IPS DF 6.9 (cell line): ENCODE data around the gene CPXM2.

ENCODE experiments used
- DNase-seq: peaks from one replicate; pipeline ENCODE4 v3.0.0-alpha.2; 2013; ENCODE audit warnings: low read depth, low spot score
- H3K27ac ChIP-seq: one replicate; pipeline ENCODE4 v1.5.1; 2013; ENCODE audit warnings: low read length, control low read depth
- H3K27me3 ChIP-seq: 2 replicates; pipeline ENCODE4 v1.6.1; 2013; ENCODE audit warnings: mild to moderate bottlenecking, low read length; ENCODE audit not compliant: control insufficient read depth, insufficient read depth
- H3K36me3 ChIP-seq: 2 replicates; pipeline ENCODE4 v1.6.1; 2013; ENCODE audit warnings: low read length; ENCODE audit not compliant: control insufficient read depth, insufficient read depth
- H3K4me1 ChIP-seq: 2 replicates; pipeline ENCODE4 v1.6.1; 2013; ENCODE audit warnings: low read length; ENCODE audit not compliant: control insufficient read depth, insufficient read depth
- H3K4me3 ChIP-seq: 2 replicates; pipeline ENCODE4 v1.5.1; 2013; ENCODE audit warnings: mild to moderate bottlenecking, low read length
- H3K9me3 ChIP-seq: 2 replicates; pipeline ENCODE4 v1.6.1; 2013; ENCODE audit warnings: low read length, inconsistent platforms; ENCODE audit not compliant: control insufficient read depth, insufficient read depth
- WGBS: extraction: QIAGEN DNeasy Blood & Tissue Kit; methylation state at CpG from one replicate; pipeline ENCODE4 v1.1.7; 2013; ENCODE audit warnings: mixed read lengths, missing lambda C conversion rate; ENCODE audit not compliant: insufficient read length, insufficient coverage; 5-methylcytosine and 5-hydroxymethylcytosine counted together

CPXM2 gene

GRCh38 chr10:123886292-123886691 lies 5.3 kb downstream of the CPXM2 start:
- no CpG with 5 or more reads among the region's 6 CpGs for WGBS
- no peak for DNase-seq
- Histone ChIP-seq H3K4me1 (0 out of 2 replicates have a peak, but pooled peaks cover 3% of the 10 kb centered on the region), H3K4me3 (no peak overlapping the region), H3K9me3 (no peaks in the 10 kb centered on the region), H3K36me3 (no peaks in the 10 kb centered on the region), H3K27ac (no peak overlapping the region), H3K27me3 (no peaks in the 10 kb centered on the region)

- 0 out of 2 replicates have a peak, but pooled peaks cover under 1% of the 10 kb centered on the region for H3K4me1 ChIP-seq
- no peaks in the 10 kb centered on the region for H3K36me3 ChIP-seq
- no peak overlapping the region for H3K27ac ChIP-seq
- no CpG with 5 or more reads among the region's 6 CpGs for WGBS
- no peaks in the 10 kb centered on the region for H3K27me3 ChIP-seq
- DNase-seq: no peak
- H3K4me3 ChIP-seq: no peak overlapping the region
- no peaks in the 10 kb centered on the region for H3K9me3 ChIP-seq
These were observed 6.0 kb downstream of the CPXM2 start for GRCh38 chr10:123885406-123886170.

GRCh38 chr10:123884907-123885381 lies 6.7 kb downstream of the CPXM2 start:
- WGBS: no CpG with 5 or more reads among the region's 5 CpGs
- Histone ChIP-seq H3K4me1 (no peaks in the 10 kb centered on the region), H3K27me3 (no peaks in the 10 kb centered on the region), H3K27ac (no peak overlapping the region), H3K9me3 (no peaks in the 10 kb centered on the region), H3K36me3 (no peaks in the 10 kb centered on the region), H3K4me3 (no peak overlapping the region)
- DNase-seq: no peak

- no CpG with 5 or more reads among the region's 7 CpGs for WGBS
- no peak overlapping the region for H3K4me3 ChIP-seq
These were observed 7.2 kb downstream of the CPXM2 start for GRCh38 chr10:123884351-123884906.

GRCh38 chr10:123883673-123884320 lies 7.8 kb downstream of the CPXM2 start:
- H3K9me3 ChIP-seq: no peaks in the 10 kb centered on the region
- no peak overlapping the region for H3K27ac ChIP-seq
- no peak for DNase-seq
- H3K4me3 ChIP-seq: no peak overlapping the region
- H3K36me3 ChIP-seq: no peaks in the 10 kb centered on the region
- WGBS: no CpG with 5 or more reads among the region's 5 CpGs
- no peaks in the 10 kb centered on the region for H3K4me1 ChIP-seq
- H3K27me3 ChIP-seq: no peaks in the 10 kb centered on the region

More at GRCh38 chr10:123884351-123884906, 7.2 kb downstream of the CPXM2 start:
- H3K9me3 ChIP-seq: no peaks in the 10 kb centered on the region
- no peak for DNase-seq
- no peaks in the 10 kb centered on the region for H3K27me3 ChIP-seq
- H3K36me3 ChIP-seq: no peaks in the 10 kb centered on the region
- H3K27ac ChIP-seq: no peak overlapping the region
- no peaks in the 10 kb centered on the region for H3K4me1 ChIP-seq

- WGBS: no CpG with 5 or more reads among the region's 10 CpGs
- no peaks in the 10 kb centered on the region for H3K9me3 ChIP-seq
- H3K27me3 ChIP-seq: no peaks in the 10 kb centered on the region
- no peak for DNase-seq
- H3K4me3 ChIP-seq: no peak overlapping the region
- H3K36me3 ChIP-seq: no peaks in the 10 kb centered on the region
- no peaks in the 10 kb centered on the region for H3K4me1 ChIP-seq
- H3K27ac ChIP-seq: no peak overlapping the region
These were observed 8.7 kb downstream of the CPXM2 start for GRCh38 chr10:123882681-123883445.

GRCh38 chr10:123882177-123882576 lies 9.4 kb downstream of the CPXM2 start:
- no peak for DNase-seq
- no peak overlapping the region for H3K27ac ChIP-seq
- H3K36me3 ChIP-seq: no peaks in the 10 kb centered on the region
- no peak overlapping the region for H3K4me3 ChIP-seq
- no CpG with 5 or more reads among the region's 4 CpGs for WGBS
- H3K4me1 ChIP-seq: no peaks in the 10 kb centered on the region
- H3K27me3 ChIP-seq: no peaks in the 10 kb centered on the region
- no peaks in the 10 kb centered on the region for H3K9me3 ChIP-seq

GRCh38 chr10:123879606-123880257 lies 11.9 kb downstream of the CPXM2 start:
- H3K27me3 ChIP-seq: no peaks in the 10 kb centered on the region
- DNase-seq: no peak
- WGBS: no CpG with 5 or more reads among the region's 10 CpGs
- no peak overlapping the region for H3K4me3 ChIP-seq
- H3K36me3 ChIP-seq: no peaks in the 10 kb centered on the region
- H3K9me3 ChIP-seq: no peaks in the 10 kb centered on the region
- H3K27ac ChIP-seq: no peak overlapping the region
- no peaks in the 10 kb centered on the region for H3K4me1 ChIP-seq

GRCh38 chr10:123878666-123879303 lies 12.8 kb downstream of the CPXM2 start:
- WGBS: no CpG with 5 or more reads among the region's 7 CpGs
- H3K4me1 ChIP-seq: no peaks in the 10 kb centered on the region

More at GRCh38 chr10:123878666-123879303, 12.8 kb downstream of the CPXM2 start:
- no peaks in the 10 kb centered on the region for H3K27me3 ChIP-seq
- no peaks in the 10 kb centered on the region for H3K36me3 ChIP-seq
- H3K9me3 ChIP-seq: no peaks in the 10 kb centered on the region
- H3K27ac ChIP-seq: no peak overlapping the region
- H3K4me3 ChIP-seq: no peak overlapping the region
- DNase-seq: no peak
